HCT116 (cell line): Measurements from ENCODE around the gene SCN10A. TPM values are rescaled to one million over a fixed set of nuclear protein-coding genes. Genes with fewer than 3 reads are reported as not detected.

Experiments used
- ATAC-seq: fragments of 200-7000 bp; cut with Tn5 transposase; 2 replicates; pipeline ENCODE4 v1.9.1; 2020; ENCODE audit warnings: mild to moderate bottlenecking, moderate library complexity
- BruUV-seq: library from RNA; stranded (reverse); fragments of 400-500 nt; replicated peaks from 2 replicates; lab custom pipeline; 2021; lab: Mats Ljungman, UMichigan
- CTCF ChIA-PET: fragments of 300-600 bp; sonication (Branson Sonifier 250); formaldehyde crosslinking; loops from one replicate; lab custom pipeline; 2021; ENCODE audit warnings: antibody characterized with exemption; lab: Charles Lee
- POLR2A ChIA-PET: fragments of 300-600, 350-600 bp; sonication (Branson Sonifier 250); formaldehyde crosslinking; loops from one replicate; lab custom pipeline; 2021; ENCODE audit warnings: antibody characterized with exemption; lab: Charles Lee
- RAD21 ChIA-PET, 2 experiments: fragments of 300-600 bp; sonication (Branson Sonifier 250); formaldehyde crosslinking; loops; one replicate each; lab custom pipeline; 2023; ENCODE audit warnings: low total read pairs in 2 of 2; ENCODE audit not compliant: uncharacterized antibody in 2 of 2, unreplicated experiment in 2 of 2, low non-redundant PET in 1 of 2; lab: Charles Lee
- DNase-seq: peaks from one replicate; pipeline ENCODE4 v3.0.0-alpha.2; 2010; ENCODE audit warnings: low read depth, low spot score
- H2AFZ ChIP-seq: fragments of 200-600 bp; shearing (Covaris generic), sonication (generic); 2 replicates; pipeline ENCODE4 v1.6.1; 2017; ENCODE audit warnings: low read depth, mixed run types, mixed read lengths, antibody characterized with exemption, low read length; ENCODE audit not compliant: poor library complexity, severe bottlenecking
- H3K27ac ChIP-seq: 2 replicates; pipeline ENCODE4 v1.5.1; 2012; ENCODE audit warnings: low read depth, low read length
- H3K27me3 ChIP-seq: fragments of 200-600 bp; sonication (generic); 2 replicates; pipeline ENCODE4 v1.6.1; 2016; ENCODE audit warnings: mixed run types, low read length, mixed read lengths; ENCODE audit not compliant: insufficient read depth
- H3K36me3 ChIP-seq, 2 experiments: fragments of 200-500 bp in 1 of 2; fragments of 200-600 bp in 1 of 2; sonication (Bioruptor generic) in 1 of 2; sonication (generic) in 1 of 2; 2 replicates each; pipeline versions ENCODE4 v1.5.1 to v1.6.1; 2014 to 2016; ENCODE audit warnings: low read length in 2 of 2, inconsistent platforms in 1 of 2, mixed read lengths in 1 of 2, mixed run types in 1 of 2; ENCODE audit not compliant: insufficient read depth in 2 of 2, control insufficient read depth in 1 of 2
- H3K4me1 ChIP-seq, 2 experiments: fragments of 200-600 bp in 1 of 2; sonication (generic) in 1 of 2; 2 replicates each; pipeline versions ENCODE4 v1.5.1 to v1.6.1; 2012 to 2017; ENCODE audit warnings: low read length in 2 of 2, inconsistent platforms in 1 of 2, mild to moderate bottlenecking in 1 of 2, mixed read lengths in 1 of 2, mixed run types in 1 of 2, moderate library complexity in 1 of 2; ENCODE audit not compliant: insufficient read depth in 2 of 2, control insufficient read depth in 1 of 2
- H3K4me2 ChIP-seq: fragments of 200-600 bp; sonication (generic); 2 replicates; pipeline ENCODE4 v1.6.1; 2017; ENCODE audit warnings: mixed run types, low read length, mixed read lengths
- H3K4me3 ChIP-seq, 2 experiments: fragments of 200-600 bp in 1 of 2; sonication (generic) in 1 of 2; replicated peaks in 1 of 2; 2 replicates each; pipeline ENCODE4 v1.5.1; 2011 to 2016; ENCODE audit warnings: low read length in 2 of 2, control low read depth in 1 of 2, low read depth in 1 of 2, mild to moderate bottlenecking in 1 of 2, mixed read lengths in 1 of 2, mixed run types in 1 of 2
- H3K79me2 ChIP-seq: fragments of 200-600 bp; sonication (generic); 2 replicates; pipeline ENCODE4 v1.6.1; 2017; ENCODE audit warnings: mild to moderate bottlenecking, mixed run types, low read length, moderate library complexity, mixed read lengths; ENCODE audit not compliant: insufficient read depth
- H3K9ac ChIP-seq: fragments of 200-600 bp; sonication (generic); 2 replicates; pipeline ENCODE4 v1.6.1; 2016; ENCODE audit warnings: low read length, mixed read lengths
- H3K9me2 ChIP-seq: fragments of 200-600 bp; sonication (generic), shearing (Covaris generic); 2 replicates; pipeline ENCODE4 v1.6.1; 2017; ENCODE audit warnings: mixed run types, mild to moderate bottlenecking, moderate library complexity; ENCODE audit not compliant: insufficient read depth
- H3K9me3 ChIP-seq, 2 experiments: fragments of 200-500 bp in 1 of 2; fragments of 200-600 bp in 1 of 2; sonication (Bioruptor generic) in 1 of 2; sonication (generic) in 1 of 2; 2 replicates each; pipeline ENCODE4 v1.6.1; 2014 to 2017; ENCODE audit warnings: low read length in 2 of 2, mixed read lengths in 2 of 2, inconsistent platforms in 1 of 2, low read depth in 1 of 2, mild to moderate bottlenecking in 1 of 2, mixed run types in 1 of 2, moderate library complexity in 1 of 2; ENCODE audit not compliant: control insufficient read depth in 1 of 2, insufficient read depth in 1 of 2
- H4K20me1 ChIP-seq: fragments of 200-600 bp; sonication (generic), shearing (Covaris generic); 2 replicates; pipeline ENCODE4 v1.6.1; 2017; ENCODE audit warnings: mixed run types, mild to moderate bottlenecking, moderate library complexity; ENCODE audit not compliant: insufficient read depth
- ELF1 ChIP-seq: IDR thresholded peaks from 2 replicates; pipeline ENCODE4 v1.6.1; 2012; ENCODE audit warnings: low read depth, borderline replicate concordance
- EZH2 ChIP-seq: fragments of 200-600 bp; sonication (generic); IDR thresholded peaks from 2 replicates; pipeline ENCODE4 v1.6.1; 2017; ENCODE audit warnings: antibody characterized with exemption, mixed run types
- JUND ChIP-seq: IDR thresholded peaks from 2 replicates; pipeline ENCODE4 v1.6.1; 2012
- POLR2AphosphoS5 ChIP-seq: IDR thresholded peaks from 2 replicates; pipeline ENCODE4 v1.6.1; 2011; ENCODE audit warnings: mild to moderate bottlenecking, low read depth, low read length, moderate library complexity
- SRF ChIP-seq: IDR thresholded peaks from 2 replicates; pipeline ENCODE4 v1.6.1; 2012; ENCODE audit warnings: low read depth
- TCF7L2 ChIP-seq: IDR thresholded peaks from 2 replicates; pipeline ENCODE4 v1.7.0; 2011; ENCODE audit warnings: borderline replicate concordance, inconsistent platforms; ENCODE audit not compliant: insufficient read depth, insufficient read length; ENCODE audit errors: extremely low read depth
- YY1 ChIP-seq: IDR thresholded peaks from 2 replicates; pipeline ENCODE4 v1.6.1; 2011; ENCODE audit warnings: low read length, low read depth, moderate library complexity, mild to moderate bottlenecking; ENCODE audit not compliant: insufficient replicate concordance; ENCODE audit errors: extremely low read depth
- ZNF274 ChIP-seq: fragments of 200-500 bp; sonication (Bioruptor generic); IDR thresholded peaks from 2 replicates; pipeline ENCODE4 v1.6.1; 2014; ENCODE audit warnings: mild to moderate bottlenecking, low read depth, low read length, inconsistent platforms
- intact Hi-C: fragments of 100-400 bp; cut with micrococcal nuclease; formaldehyde crosslinking; loops from 2 replicates; pipeline ENCODE4 v1.10.0; 2022
- total RNA-seq: library from RNA; stranded (reverse); gene quantifications from one replicate; pipeline ENCODE4 v1.2.1, GENCODE V29; 2021; ENCODE audit not compliant: unreplicated experiment
- TF ChIP-seq, protein P1 (sequence below): IDR thresholded peaks from 2 replicates; pipeline ENCODE4 v1.6.1; 2011; ENCODE audit warnings: mild to moderate bottlenecking, low read length, moderate library complexity; ENCODE audit not compliant: insufficient replicate concordance; ENCODE audit errors: extremely low read depth
- TF ChIP-seq, protein P2 (sequence below): IDR thresholded peaks from 2 replicates; pipeline ENCODE4 v1.6.1; 2012; ENCODE audit warnings: low read depth

SCN10A gene
- total RNA-seq, 1 experiment from 2014 or later, result not detected

DNA sequence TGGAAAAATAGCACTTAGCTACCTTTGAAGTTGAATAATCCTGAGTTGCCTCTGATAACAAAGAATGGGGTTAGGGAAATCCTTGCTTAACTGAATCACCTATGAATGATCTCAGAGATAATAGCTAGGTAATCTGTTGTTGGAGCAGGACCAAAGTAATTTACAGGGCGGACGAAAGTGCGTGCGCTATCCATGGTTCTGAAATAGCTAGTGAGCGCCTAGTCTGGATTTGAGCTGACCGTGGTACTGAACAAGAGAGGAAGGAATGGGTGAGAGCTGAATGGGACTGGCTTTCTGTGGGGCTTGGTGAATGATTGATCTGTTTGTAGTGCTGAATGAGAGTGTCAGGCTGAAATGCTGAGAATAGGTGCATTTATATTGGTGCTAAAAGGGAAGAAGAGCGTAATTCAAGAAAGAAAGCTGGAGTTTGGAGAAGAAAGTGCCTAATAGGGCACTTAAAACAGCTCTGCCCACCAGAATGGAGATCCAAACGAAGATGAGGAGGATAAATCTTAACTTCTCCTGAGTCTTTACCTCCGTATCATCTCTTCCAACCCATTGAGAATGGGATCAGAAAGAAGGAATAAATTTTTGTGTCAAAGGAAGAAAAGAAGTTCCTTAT is 10.1 kb downstream of the SCN10A start (continued):
- TF ChIP-seq ZNF274 (no peak), POLR2AphosphoS5 (no peak), SRF (no peak)
- TF ChIP-seq, all 23 proteins: peak for 4

DNA sequence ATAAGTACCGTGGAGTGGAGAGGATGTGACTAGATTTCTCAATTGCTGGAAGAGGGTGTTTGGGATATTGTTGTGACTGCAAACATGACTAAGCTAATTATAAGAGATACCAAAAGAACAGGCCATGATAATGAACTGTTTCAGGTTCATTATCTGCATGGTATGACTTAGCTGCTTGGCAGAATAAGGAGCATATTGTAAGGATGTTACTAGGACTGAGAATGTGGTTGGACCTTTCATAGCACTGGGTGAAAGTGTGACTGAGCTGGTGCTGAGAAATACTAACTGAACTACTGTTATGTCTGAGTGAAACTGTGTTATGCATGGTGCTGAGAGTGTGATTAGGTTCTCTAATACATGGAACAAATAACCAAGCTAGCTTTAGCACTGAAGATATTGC is 11.0 kb downstream of the SCN10A start:
- H3K4me1 ChIP-seq, result no peaks in the 10 kb centered on the region
- POLR2A ChIA-PET, result no interaction called here
- no TSS peak for BruUV-seq

More for the DNA sequence above, 11.0 kb downstream of the SCN10A start:
- no peak overlapping the region for H3K9ac ChIP-seq
- RAD21 ChIA-PET, result no interaction called here
- ATAC-seq, result no peak
- H3K79me2 ChIP-seq, result no peaks in the 10 kb centered on the region
- no peak overlapping the region for H3K4me3 ChIP-seq
- intact Hi-C loops, result no loop called here
- H3K9me3 ChIP-seq, result no peaks in the 10 kb centered on the region
- CTCF ChIA-PET, result no interaction called here
- H3K27me3 ChIP-seq, result peaks cover 61% of the 10 kb centered on the region
- H3K27ac ChIP-seq, result no peak overlapping the region
- H3K9me2 ChIP-seq, result no peaks in the 10 kb centered on the region
- H4K20me1 ChIP-seq, result no peaks in the 10 kb centered on the region
- H3K36me3 ChIP-seq, result no peaks in the 10 kb centered on the region
- no peak for TF ChIP-seq ELF1
- TF ChIP-seq EZH2, result no peak
- TF ChIP-seq YY1, result no peak
- TF ChIP-seq SRF, result no peak
- TF ChIP-seq, protein P1, sequence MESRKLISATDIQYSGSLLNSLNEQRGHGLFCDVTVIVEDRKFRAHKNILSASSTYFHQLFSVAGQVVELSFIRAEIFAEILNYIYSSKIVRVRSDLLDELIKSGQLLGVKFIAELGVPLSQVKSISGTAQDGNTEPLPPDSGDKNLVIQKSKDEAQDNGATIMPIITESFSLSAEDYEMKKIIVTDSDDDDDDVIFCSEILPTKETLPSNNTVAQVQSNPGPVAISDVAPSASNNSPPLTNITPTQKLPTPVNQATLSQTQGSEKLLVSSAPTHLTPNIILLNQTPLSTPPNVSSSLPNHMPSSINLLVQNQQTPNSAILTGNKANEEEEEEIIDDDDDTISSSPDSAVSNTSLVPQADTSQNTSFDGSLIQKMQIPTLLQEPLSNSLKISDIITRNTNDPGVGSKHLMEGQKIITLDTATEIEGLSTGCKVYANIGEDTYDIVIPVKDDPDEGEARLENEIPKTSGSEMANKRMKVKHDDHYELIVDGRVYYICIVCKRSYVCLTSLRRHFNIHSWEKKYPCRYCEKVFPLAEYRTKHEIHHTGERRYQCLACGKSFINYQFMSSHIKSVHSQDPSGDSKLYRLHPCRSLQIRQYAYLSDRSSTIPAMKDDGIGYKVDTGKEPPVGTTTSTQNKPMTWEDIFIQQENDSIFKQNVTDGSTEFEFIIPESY, result no peak
- no peak for TF ChIP-seq JUND
- TF ChIP-seq TCF7L2, result no peak
- TF ChIP-seq, protein P2, sequence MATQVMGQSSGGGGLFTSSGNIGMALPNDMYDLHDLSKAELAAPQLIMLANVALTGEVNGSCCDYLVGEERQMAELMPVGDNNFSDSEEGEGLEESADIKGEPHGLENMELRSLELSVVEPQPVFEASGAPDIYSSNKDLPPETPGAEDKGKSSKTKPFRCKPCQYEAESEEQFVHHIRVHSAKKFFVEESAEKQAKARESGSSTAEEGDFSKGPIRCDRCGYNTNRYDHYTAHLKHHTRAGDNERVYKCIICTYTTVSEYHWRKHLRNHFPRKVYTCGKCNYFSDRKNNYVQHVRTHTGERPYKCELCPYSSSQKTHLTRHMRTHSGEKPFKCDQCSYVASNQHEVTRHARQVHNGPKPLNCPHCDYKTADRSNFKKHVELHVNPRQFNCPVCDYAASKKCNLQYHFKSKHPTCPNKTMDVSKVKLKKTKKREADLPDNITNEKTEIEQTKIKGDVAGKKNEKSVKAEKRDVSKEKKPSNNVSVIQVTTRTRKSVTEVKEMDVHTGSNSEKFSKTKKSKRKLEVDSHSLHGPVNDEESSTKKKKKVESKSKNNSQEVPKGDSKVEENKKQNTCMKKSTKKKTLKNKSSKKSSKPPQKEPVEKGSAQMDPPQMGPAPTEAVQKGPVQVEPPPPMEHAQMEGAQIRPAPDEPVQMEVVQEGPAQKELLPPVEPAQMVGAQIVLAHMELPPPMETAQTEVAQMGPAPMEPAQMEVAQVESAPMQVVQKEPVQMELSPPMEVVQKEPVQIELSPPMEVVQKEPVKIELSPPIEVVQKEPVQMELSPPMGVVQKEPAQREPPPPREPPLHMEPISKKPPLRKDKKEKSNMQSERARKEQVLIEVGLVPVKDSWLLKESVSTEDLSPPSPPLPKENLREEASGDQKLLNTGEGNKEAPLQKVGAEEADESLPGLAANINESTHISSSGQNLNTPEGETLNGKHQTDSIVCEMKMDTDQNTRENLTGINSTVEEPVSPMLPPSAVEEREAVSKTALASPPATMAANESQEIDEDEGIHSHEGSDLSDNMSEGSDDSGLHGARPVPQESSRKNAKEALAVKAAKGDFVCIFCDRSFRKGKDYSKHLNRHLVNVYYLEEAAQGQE, result no peak
- TF ChIP-seq, all 23 proteins: peak for 0
- Histone ChIP-seq H3K4me2 (no peak overlapping the region), H2AFZ (no peak overlapping the region)
- DNase-seq, result no peak
